MM.1S (cell line): Measurements from ENCODE around the gene SGCD.

ENCODE experiments used
- CTCF ChIP-seq: fragments of 300-600 bp; sonication (generic); IDR thresholded peaks from 2 replicates; pipeline ENCODE4 v1.5.1; 2016; ENCODE audit warnings: antibody characterized with exemption, low read length, mixed read lengths
- EZH2 ChIP-seq: fragments of 300-600 bp; sonication (generic); optimal IDR thresholded peaks from 2 replicates; pipeline ENCODE3; 2017; ENCODE audit warnings: low read depth, mild to moderate bottlenecking, antibody characterized with exemption, low read length, mixed read lengths

DNA sequence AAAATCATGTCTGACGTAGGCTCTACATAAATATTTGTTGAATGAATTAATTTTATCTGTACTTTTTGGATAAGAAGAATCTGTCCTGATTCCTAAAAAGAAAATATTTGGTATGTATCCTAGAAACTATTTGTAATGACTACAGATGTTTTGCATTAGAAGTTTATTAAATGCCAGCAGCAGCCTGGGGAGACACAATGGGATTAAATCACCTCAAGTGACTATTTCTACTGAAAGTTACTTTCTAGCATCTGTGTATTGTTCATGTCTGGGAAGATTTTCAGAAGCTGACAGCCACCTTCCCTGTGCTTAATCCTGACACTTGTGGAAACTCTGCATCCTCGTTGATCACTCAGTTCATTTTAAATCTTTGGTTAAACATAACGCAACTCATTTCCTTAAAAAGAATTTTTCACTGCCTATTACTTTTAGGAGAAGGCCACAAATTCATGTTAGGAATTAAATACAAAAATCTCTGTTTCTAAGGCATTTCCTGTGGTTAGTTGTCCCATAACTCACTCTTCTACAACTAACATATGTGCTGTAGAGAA is 313.8 kb downstream of the SGCD start:
- TF ChIP-seq EZH2 (no peak), CTCF (no peak)
